ENCODE data around the gene MYL1.

MYL1 gene

GRCh38 chr2:210264282-210264681 lies 50.7 kb downstream of the MYL1 start:
- DNase-seq = no peak

DNA sequence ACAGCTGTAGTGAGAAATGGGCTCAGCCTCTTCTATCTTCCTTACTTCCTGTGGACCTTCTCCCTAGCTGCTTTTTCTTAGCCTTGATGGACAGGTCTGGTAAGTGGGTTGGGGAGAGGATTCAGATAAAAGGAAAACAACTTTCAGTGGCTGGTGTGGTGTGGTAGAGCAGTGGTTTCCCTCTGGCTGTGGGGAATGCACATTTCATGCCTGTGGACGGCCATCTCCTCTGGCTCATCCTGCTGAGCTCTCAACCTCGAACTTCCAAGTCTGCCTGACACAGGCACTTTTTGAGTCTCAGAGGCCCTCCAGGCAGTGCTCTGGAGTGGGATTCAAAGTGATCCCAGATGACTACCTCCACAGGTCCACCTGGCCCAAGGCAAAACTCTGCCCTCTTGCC lies 51.1 kb downstream of the MYL1 start:
- no peak for DNase-seq

GRCh38 chr2:210262036-210262435 lies 52.9 kb downstream of the MYL1 start:
- DNase-seq = no peak

DNA sequence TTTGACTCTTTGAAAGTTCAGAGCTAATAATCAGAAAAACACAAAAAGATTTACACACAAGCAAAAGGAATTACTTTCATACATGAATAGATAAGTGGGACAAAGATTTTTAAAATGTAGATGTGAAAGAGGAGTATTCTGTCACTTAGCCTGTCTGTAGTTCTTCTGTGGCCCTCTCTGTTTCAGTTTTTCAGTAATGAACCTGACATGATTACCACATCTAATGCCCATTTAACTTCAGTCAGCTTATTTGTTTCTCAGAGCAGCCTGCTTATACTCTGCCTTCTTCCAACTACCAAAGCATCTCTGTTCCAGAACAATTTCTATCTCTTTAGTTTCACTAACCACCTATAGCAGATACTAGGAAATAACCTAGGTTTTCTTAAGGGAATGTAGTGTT lies 55.3 kb downstream of the MYL1 start:
- no peak for DNase-seq

GRCh38 chr2:210252699-210253606 lies 62.0 kb downstream of the MYL1 start:
- no peak for DNase-seq

DNA sequence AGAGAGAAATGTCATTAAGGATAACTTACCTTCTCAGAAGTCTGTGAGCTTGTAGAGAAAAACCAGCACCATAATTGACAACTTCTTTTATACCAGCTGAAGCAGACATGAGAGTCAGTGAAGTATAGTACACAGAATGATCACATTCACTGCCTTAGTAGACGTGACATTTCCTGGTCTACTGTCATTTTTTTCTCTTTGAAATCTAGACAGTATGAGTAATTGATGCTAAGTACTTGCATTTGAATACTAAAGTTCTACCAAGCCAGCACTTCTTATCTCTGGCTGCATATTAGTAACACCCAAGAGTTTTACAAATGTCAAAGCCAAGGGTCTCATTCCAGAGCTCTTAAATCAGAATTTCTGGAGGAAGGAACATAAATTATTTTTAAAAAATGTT lies 64.4 kb downstream of the MYL1 start:
- DNase-seq = no peak
